HepG2 (cell line): ENCODE measurements around the gene PSMD9. TPM values are rescaled to one million over a fixed set of nuclear protein-coding genes. Genes with fewer than 3 reads are reported as not detected.

Experiments
- ATAC-seq: fragments of 200-7000 bp; cut with Tn5 transposase; 3 replicates; pipeline ENCODE4 v1.9.1; 2020; ENCODE audit warnings: mild to moderate bottlenecking, moderate library complexity
- BruUV-seq: library from RNA; stranded (reverse); fragments of 400-500 nt; replicated peaks from 2 replicates; lab custom pipeline; 2021; lab: Mats Ljungman, UMichigan
- CTCF ChIA-PET: fragments of 300-600 bp; formaldehyde crosslinking; extraction: SDS; loops from one replicate; lab custom pipeline; 2021; ENCODE audit warnings: low total read pairs, inconsistent platforms, low intra/inter-chr PET ratio; lab: Yijun Ruan, JAX
- POLR2A ChIA-PET: fragments of 350-600 bp; sonication (Branson Sonifier 250); formaldehyde crosslinking; loops from one replicate; lab custom pipeline; 2020; ENCODE audit warnings: antibody characterized with exemption, inconsistent platforms; lab: Yijun Ruan, JAX
- DNase-seq: peaks from one replicate; pipeline ENCODE4 v3.0.0-alpha.2; 2015; ENCODE audit warnings: low spot score
- FAIRE-seq: peaks from 3 replicates; lab custom pipeline; 2011; peaks lifted over from hg19 to GRCh38; lab: Jason Lieb, UNC
- H2AFZ ChIP-seq: one replicate; pipeline ENCODE4 v1.6.1; 2011; ENCODE audit warnings: low read length, inconsistent platforms
- H3K27ac ChIP-seq: fragments of 300-600 bp; 3 replicates; pipeline ENCODE4 v1.8.0; 2011; ENCODE audit warnings: mixed run types, mild to moderate bottlenecking, mixed read lengths, low read length, inconsistent platforms; ENCODE audit not compliant: insufficient read depth; ENCODE audit errors: extremely low read length
- H3K27me3 ChIP-seq, 2 experiments: fragments of 200-600 bp in 1 of 2; 2 replicates in 1 of 2; 3 replicates in 1 of 2; pipeline versions ENCODE4 v1.6.0 to v1.8.0; 2011; ENCODE audit warnings: low read length in 2 of 2, mild to moderate bottlenecking in 2 of 2, moderate library complexity in 2 of 2, inconsistent platforms in 1 of 2; ENCODE audit not compliant: insufficient read depth in 2 of 2, control insufficient read depth in 1 of 2
- H3K36me3 ChIP-seq, 2 experiments: fragments of 200-600 bp in 1 of 2; replicated peaks in 1 of 2; 2 replicates in 1 of 2; 3 replicates in 1 of 2; pipeline versions ENCODE4 v1.5.1 to v1.8.0; 2011; ENCODE audit warnings: low read length in 2 of 2, inconsistent platforms in 1 of 2; ENCODE audit not compliant: insufficient read depth in 2 of 2, control insufficient read depth in 1 of 2
- H3K4me1 ChIP-seq: 2 replicates; pipeline ENCODE4 v1.5.1; 2012; ENCODE audit warnings: low read length, inconsistent platforms; ENCODE audit not compliant: insufficient read depth
- H3K4me2 ChIP-seq: 2 replicates; pipeline ENCODE4 v1.6.0; 2011; ENCODE audit warnings: low read depth, low read length, inconsistent platforms
- H3K4me3 ChIP-seq, 3 experiments: fragments of 200-600 bp in 1 of 3; sonication (generic), shearing (Covaris generic) in 1 of 3; replicated peaks in 1 of 3; 2 replicates each; pipeline ENCODE4 v1.5.1; 2011 to 2016; ENCODE audit warnings: low read length in 3 of 3, inconsistent platforms in 2 of 3, low read depth in 2 of 3, mild to moderate bottlenecking in 2 of 3, control low read depth in 1 of 3, mixed read lengths in 1 of 3; ENCODE audit not compliant: insufficient read depth in 1 of 3
- H3K79me2 ChIP-seq: one replicate; pipeline ENCODE4 v1.6.1; 2011; ENCODE audit warnings: low read length, inconsistent platforms; ENCODE audit not compliant: insufficient read depth
- H3K9ac ChIP-seq: 2 replicates; pipeline ENCODE4 v1.6.0; 2011; ENCODE audit warnings: mild to moderate bottlenecking, low read depth, low read length, inconsistent platforms; ENCODE audit not compliant: insufficient read depth
- H3K9me3 ChIP-seq: 2 replicates; pipeline ENCODE4 v1.5.1; 2012; ENCODE audit warnings: mild to moderate bottlenecking, low read length
- H4K20me1 ChIP-seq: 2 replicates; pipeline ENCODE4 v1.6.0; 2011; ENCODE audit warnings: inconsistent platforms, mild to moderate bottlenecking, low read length, moderate library complexity; ENCODE audit not compliant: insufficient read depth
- GMEB2 ChIP-seq: IDR thresholded peaks from 2 replicates; pipeline ENCODE4 v1.6.1; 2016; ENCODE audit warnings: missing biosample characterization, missing genetic modification reagents, low read depth
- NR2F1 ChIP-seq, 2 experiments: fragments of 450-650 bp in 1 of 2; formaldehyde crosslinking in 1 of 2; IDR thresholded peaks; 2 replicates each; pipeline versions ENCODE4 v1.5.0 to v1.6.1; 2016 to 2020; ENCODE audit warnings: mild to moderate bottlenecking in 1 of 2, missing compliant biosample characterization in 1 of 2, missing genetic modification reagents in 1 of 2, moderate library complexity in 1 of 2
- REL ChIP-seq: sonication (generic); formaldehyde crosslinking; conservative IDR thresholded peaks from 2 replicates; pipeline ENCODE4 v1.8.0; 2022; ENCODE audit warnings: mild to moderate bottlenecking, missing genetic modification reagents, moderate library complexity
- SALL2 ChIP-seq: sonication (generic); formaldehyde crosslinking; IDR thresholded peaks from 2 replicates; pipeline ENCODE4 v1.8.1; 2023; ENCODE audit warnings: mild to moderate bottlenecking, missing genetic modification reagents, inconsistent platforms
- SP2 ChIP-seq: sonication (generic); formaldehyde crosslinking; IDR thresholded peaks from 2 replicates; pipeline ENCODE4 v1.5.1; 2020; ENCODE audit warnings: mild to moderate bottlenecking, missing genetic modification reagents
- SP4 ChIP-seq: sonication (generic); formaldehyde crosslinking; IDR thresholded peaks from 2 replicates; pipeline ENCODE4 v1.8.1; 2023; ENCODE audit warnings: mild to moderate bottlenecking, missing genetic modification reagents
- ZBTB7B ChIP-seq: sonication (generic); formaldehyde crosslinking; IDR thresholded peaks from 2 replicates; pipeline ENCODE4 v1.4.0; 2020; ENCODE audit warnings: missing genetic modification reagents
- ZC3H4 ChIP-seq: sonication (generic); formaldehyde crosslinking; IDR thresholded peaks from 2 replicates; pipeline ENCODE4 v1.4.0; 2020; ENCODE audit warnings: missing genetic modification reagents, borderline replicate concordance
- ZNF207 ChIP-seq: fragments of 450-650 bp; IDR thresholded peaks from 2 replicates; pipeline ENCODE4 v1.6.1; 2016; ENCODE audit warnings: antibody characterized with exemption, borderline replicate concordance
- ZNF615 ChIP-seq: sonication (generic); formaldehyde crosslinking; IDR thresholded peaks from 2 replicates; pipeline ENCODE4 v1.5.0; 2020; ENCODE audit warnings: mild to moderate bottlenecking, missing genetic modification reagents, borderline replicate concordance
- ZNF737 ChIP-seq: sonication (generic); formaldehyde crosslinking; IDR thresholded peaks from 2 replicates; pipeline ENCODE4 v1.5.0; 2020; ENCODE audit warnings: missing genetic modification reagents, mild to moderate bottlenecking, borderline replicate concordance
- ZSCAN21 ChIP-seq: sonication (generic); formaldehyde crosslinking; IDR thresholded peaks from 2 replicates; pipeline ENCODE4 v1.8.0; 2022; ENCODE audit warnings: mild to moderate bottlenecking, missing genetic modification reagents, moderate library complexity, borderline replicate concordance
- WGBS: methylation state at CpG from one replicate; pipeline ENCODE4 v1.1.6; 2017; ENCODE audit warnings: low lambda C conversion rate; 5-methylcytosine and 5-hydroxymethylcytosine counted together
- in situ Hi-C: cut with HindIII; loops from 2 replicates; pipeline ENCODE4 v1.10.0; 2017; ENCODE audit warnings: low pct_unique_long_range_greater_than_20kb; ENCODE audit not compliant: extremely low pct_ligation_motif_present
- intact Hi-C: fragments of 100-400 bp; cut with micrococcal nuclease; formaldehyde crosslinking; loops from one replicate; pipeline ENCODE4 v1.10.0; 2022; ENCODE audit not compliant: unreplicated experiment
- polyA plus RNA-seq, 8 experiments: library from polyadenylated mRNA; depleted of rRNA in 3 of 8; stranded (reverse) in 7 of 8; unstranded in 1 of 8; fragments of >200 nt; fragmentation: Illumina TruSeq in 4 of 8; extraction: Trizol in 4 of 8; gene quantifications; 2 replicates each; pipeline versions ENCODE4 v1.2.1 to v1.2.3, GENCODE V29; 2011 to 2016; ENCODE audit warnings: low read depth in 4 of 8, missing spikeins in 1 of 8, mixed read lengths in 1 of 8; ENCODE audit not compliant: insufficient read depth in 1 of 8
- total RNA-seq, 5 experiments: library from RNA; depleted of rRNA; stranded (reverse); fragments of >200 nt; fragmentation: Illumina TruSeq; extraction: Trizol; gene quantifications; 2 replicates each; pipeline ENCODE4 v1.2.3, GENCODE V29; 2016; ENCODE audit warnings: low read depth in 1 of 5
- TF ChIP-seq, protein P1 (sequence below): sonication (generic); formaldehyde crosslinking; IDR thresholded peaks from 2 replicates; pipeline ENCODE4 v1.5.1; 2020; ENCODE audit warnings: missing genetic modification reagents, mild to moderate bottlenecking, borderline replicate concordance
- TF ChIP-seq, protein P2 (sequence below): sonication (generic); formaldehyde crosslinking; IDR thresholded peaks from 2 replicates; pipeline ENCODE4 v1.9.0; 2022; ENCODE audit warnings: low read depth, missing genetic modification reagents
- TF ChIP-seq, protein P3 (sequence below): IDR thresholded peaks from 2 replicates; pipeline ENCODE4 v1.6.1; 2018; ENCODE audit warnings: missing genetic modification reagents, mild to moderate bottlenecking, missing compliant biosample characterization

PSMD9 gene
- total and polyA plus RNA-seq, 2 of the 13 experiments (the other 11 are each of a cell fraction or from before 2014, with no cell fraction given): 41.4 to 61.1 TPM

- TF ChIP-seq GMEB2 (CRISPR knock-in tag) (no peak), SP2 (no peak), ZNF615 (CRISPR knock-in tag) (no peak), ZSCAN21 (CRISPR knock-in tag) (no peak)
Observed at GRCh38 chr12:121898287-121898686, 9.7 kb downstream of the PSMD9 start (continued).

- no peaks in the 10 kb centered on the region for H3K79me2 ChIP-seq
- POLR2A ChIA-PET: no interaction called here
- ATAC-seq: no peak
- CTCF ChIA-PET: no interaction called here
- TF ChIP-seq ZBTB7B (CRISPR knock-in tag): no peak
- no peak for TF ChIP-seq REL
- no peak for TF ChIP-seq ZNF207
- TF ChIP-seq, protein P1, sequence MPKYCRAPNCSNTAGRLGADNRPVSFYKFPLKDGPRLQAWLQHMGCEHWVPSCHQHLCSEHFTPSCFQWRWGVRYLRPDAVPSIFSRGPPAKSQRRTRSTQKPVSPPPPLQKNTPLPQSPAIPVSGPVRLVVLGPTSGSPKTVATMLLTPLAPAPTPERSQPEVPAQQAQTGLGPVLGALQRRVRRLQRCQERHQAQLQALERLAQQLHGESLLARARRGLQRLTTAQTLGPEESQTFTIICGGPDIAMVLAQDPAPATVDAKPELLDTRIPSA: no peak
- TF ChIP-seq ZC3H4 (CRISPR knock-in tag): no peak
- TF ChIP-seq NR2F1 (CRISPR knock-in tag; IDR thresholded peaks at IDR 0.05): no peak
- TF ChIP-seq, protein P2, sequence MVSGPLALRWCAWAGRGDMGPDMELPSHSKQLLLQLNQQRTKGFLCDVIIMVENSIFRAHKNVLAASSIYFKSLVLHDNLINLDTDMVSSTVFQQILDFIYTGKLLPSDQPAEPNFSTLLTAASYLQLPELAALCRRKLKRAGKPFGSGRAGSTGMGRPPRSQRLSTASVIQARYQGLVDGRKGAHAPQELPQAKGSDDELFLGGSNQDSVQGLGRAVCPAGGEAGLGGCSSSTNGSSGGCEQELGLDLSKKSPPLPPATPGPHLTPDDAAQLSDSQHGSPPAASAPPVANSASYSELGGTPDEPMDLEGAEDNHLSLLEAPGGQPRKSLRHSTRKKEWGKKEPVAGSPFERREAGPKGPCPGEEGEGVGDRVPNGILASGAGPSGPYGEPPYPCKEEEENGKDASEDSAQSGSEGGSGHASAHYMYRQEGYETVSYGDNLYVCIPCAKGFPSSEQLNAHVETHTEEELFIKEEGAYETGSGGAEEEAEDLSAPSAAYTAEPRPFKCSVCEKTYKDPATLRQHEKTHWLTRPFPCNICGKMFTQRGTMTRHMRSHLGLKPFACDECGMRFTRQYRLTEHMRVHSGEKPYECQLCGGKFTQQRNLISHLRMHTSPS (CRISPR knock-in tag): no peak
- TF ChIP-seq, protein P3, sequence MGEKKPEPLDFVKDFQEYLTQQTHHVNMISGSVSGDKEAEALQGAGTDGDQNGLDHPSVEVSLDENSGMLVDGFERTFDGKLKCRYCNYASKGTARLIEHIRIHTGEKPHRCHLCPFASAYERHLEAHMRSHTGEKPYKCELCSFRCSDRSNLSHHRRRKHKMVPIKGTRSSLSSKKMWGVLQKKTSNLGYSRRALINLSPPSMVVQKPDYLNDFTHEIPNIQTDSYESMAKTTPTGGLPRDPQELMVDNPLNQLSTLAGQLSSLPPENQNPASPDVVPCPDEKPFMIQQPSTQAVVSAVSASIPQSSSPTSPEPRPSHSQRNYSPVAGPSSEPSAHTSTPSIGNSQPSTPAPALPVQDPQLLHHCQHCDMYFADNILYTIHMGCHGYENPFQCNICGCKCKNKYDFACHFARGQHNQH (CRISPR knock-in tag): no peak
- no peak for TF ChIP-seq ZNF737
- no peak for TF ChIP-seq SP4 (CRISPR knock-in tag)
- TF ChIP-seq SALL2 (CRISPR knock-in tag): no peak
- TF ChIP-seq, all 625 proteins: peak for 0
- BruUV-seq: no TSS peak
- peaks cover 23 to 69% of the 10 kb centered on the region in 2 experiments for H3K36me3 ChIP-seq
- H3K4me2 ChIP-seq: no peak overlapping the region
- FAIRE-seq (no peak), DNase-seq (no peak)
- 100% methylated on average over 3 of the region's 14 CpGs for WGBS
- no peak overlapping the region for H3K27ac ChIP-seq
- H3K4me1 ChIP-seq: peaks cover 5% of the 10 kb centered on the region
- H3K9me3 ChIP-seq: no peaks in the 10 kb centered on the region
- H3K27me3 ChIP-seq: no peaks in the 10 kb centered on the region
- H2AFZ ChIP-seq: no peak overlapping the region
- in situ Hi-C loops: no loop called here
- H3K9ac ChIP-seq: no peak overlapping the region
- no peak overlapping the region for H3K4me3 ChIP-seq
- intact Hi-C loops: no loop called here
- no peaks in the 10 kb centered on the region for H4K20me1 ChIP-seq
Observed at GRCh38 chr12:121899590-121899989, 11.0 kb downstream of the PSMD9 start.
